HepG2 (cell line): Measurements from ENCODE around the gene NT5DC1. TPM values are rescaled to one million over a fixed set of nuclear protein-coding genes. Genes with fewer than 3 reads are reported as not detected.

Experiments
- AGO2 ChIP-seq: fragments of 200-400 bp; formaldehyde crosslinking; optimal IDR thresholded peaks from 2 replicates; pipeline ENCODE3; 2017; ENCODE audit warnings: mild to moderate bottlenecking, low read depth, low read length, moderate library complexity
- CREM ChIP-seq, 2 experiments: sonication (generic) in 1 of 2; formaldehyde crosslinking in 1 of 2; IDR thresholded peaks; 2 replicates each; pipeline versions ENCODE4 v1.4.0 to v1.6.1; 2016 to 2020; ENCODE audit warnings: antibody characterized with exemption in 1 of 2, mild to moderate bottlenecking in 1 of 2, missing genetic modification reagents in 1 of 2
- DMAP1 ChIP-seq: IDR thresholded peaks from 2 replicates; pipeline ENCODE4 v1.6.1; 2016
- EP300 ChIP-seq, 3 experiments: sonication (generic) in 1 of 3; formaldehyde crosslinking in 1 of 3; IDR thresholded peaks; 2 replicates each; pipeline versions ENCODE4 v1.5.1 to v1.6.1; 2011 to 2020; ENCODE audit warnings: low read depth in 2 of 3, low read length in 2 of 3, borderline replicate concordance in 1 of 3, improper control_type of control experiment in 1 of 3, mild to moderate bottlenecking in 1 of 3, missing genetic modification reagents in 1 of 3, moderate library complexity in 1 of 3
- ESRRA ChIP-seq: sonication (generic); formaldehyde crosslinking; IDR thresholded peaks from 2 replicates; pipeline ENCODE4 v1.5.1; 2020; ENCODE audit warnings: mild to moderate bottlenecking, low read depth, missing genetic modification reagents
- ETV6 ChIP-seq: sonication (generic); formaldehyde crosslinking; conservative IDR thresholded peaks from 2 replicates; pipeline ENCODE4 v1.4.0; 2020; ENCODE audit warnings: missing genetic modification reagents
- HDAC1 ChIP-seq: sonication (generic); formaldehyde crosslinking; IDR thresholded peaks from 2 replicates; pipeline ENCODE4 v1.5.1; 2020; ENCODE audit warnings: mild to moderate bottlenecking, missing genetic modification reagents
- KAT2B ChIP-seq: fragments of 150-350 bp; IDR thresholded peaks from 2 replicates; pipeline ENCODE4 v1.6.1; 2014; ENCODE audit warnings: low read depth, low read length, borderline replicate concordance
- MEF2D ChIP-seq: sonication (generic); formaldehyde crosslinking; IDR thresholded peaks from 2 replicates; pipeline ENCODE4 v1.5.1; 2020; ENCODE audit warnings: mild to moderate bottlenecking, missing genetic modification reagents
- NCOR1 ChIP-seq: fragments of 200-600 bp; sonication (generic); IDR thresholded peaks from 2 replicates; pipeline ENCODE4 v1.7.0; 2017; ENCODE audit warnings: antibody characterized with exemption, low read length, borderline replicate concordance
- NFIC ChIP-seq: IDR thresholded peaks from 2 replicates; pipeline ENCODE4 v1.6.1; 2012; ENCODE audit warnings: mild to moderate bottlenecking, low read length, inconsistent platforms
- PAWR ChIP-seq: sonication (generic); formaldehyde crosslinking; IDR thresholded peaks from 2 replicates; pipeline ENCODE4 v1.4.0; 2020; ENCODE audit warnings: missing genetic modification reagents, mild to moderate bottlenecking, borderline replicate concordance
- POLR2A ChIP-seq, 2 experiments: IDR thresholded peaks; 2 replicates each; pipeline ENCODE4 v1.6.1; 2011; ENCODE audit warnings: low read depth in 2 of 2, low read length in 2 of 2, mild to moderate bottlenecking in 1 of 2, moderate library complexity in 1 of 2; ENCODE audit not compliant: insufficient read depth in 1 of 2
- SAP130 ChIP-seq: IDR thresholded peaks from 2 replicates; pipeline ENCODE4 v1.6.1; 2016; ENCODE audit warnings: low read depth
- SIN3A ChIP-seq: IDR thresholded peaks from 2 replicates; pipeline ENCODE4 v1.6.1; 2011; ENCODE audit warnings: low read depth, mild to moderate bottlenecking, control low read depth, low read length, borderline replicate concordance
- YY1 ChIP-seq: IDR thresholded peaks from 2 replicates; pipeline ENCODE4 v1.6.1; 2011; ENCODE audit warnings: low read length, low read depth, moderate library complexity, mild to moderate bottlenecking; ENCODE audit not compliant: insufficient read depth, insufficient replicate concordance
- ZMYM4 ChIP-seq: sonication (generic); formaldehyde crosslinking; IDR thresholded peaks from 2 replicates; pipeline ENCODE4 v1.8.1; 2023; ENCODE audit warnings: mild to moderate bottlenecking, missing genetic modification reagents
- ZNF24 ChIP-seq: fragments of 450-650 bp; IDR thresholded peaks from 2 replicates; pipeline ENCODE4 v1.6.1; 2017; ENCODE audit warnings: antibody characterized with exemption, mild to moderate bottlenecking
- ZNF264 ChIP-seq: sonication (generic); formaldehyde crosslinking; IDR thresholded peaks from 2 replicates; pipeline ENCODE4 v1.4.0; 2020; ENCODE audit warnings: missing genetic modification reagents
- ZNF558 ChIP-seq: sonication (generic); formaldehyde crosslinking; IDR thresholded peaks from 2 replicates; pipeline ENCODE4 v1.9.0; 2022; ENCODE audit warnings: mild to moderate bottlenecking, missing genetic modification reagents, borderline replicate concordance
- ZNF670 ChIP-seq: sonication (generic); formaldehyde crosslinking; IDR thresholded peaks from 2 replicates; pipeline ENCODE4 v1.8.0; 2022; ENCODE audit warnings: mild to moderate bottlenecking, missing genetic modification reagents, borderline replicate concordance
- ZNF792 ChIP-seq: IDR thresholded peaks from 2 replicates; pipeline ENCODE4 v1.6.1; 2016
- ZSCAN20 ChIP-seq: sonication (generic); formaldehyde crosslinking; IDR thresholded peaks from 2 replicates; pipeline ENCODE4 v1.4.0; 2020; ENCODE audit warnings: missing genetic modification reagents, mild to moderate bottlenecking, borderline replicate concordance
- polyA plus RNA-seq, 8 experiments: library from polyadenylated mRNA; depleted of rRNA in 3 of 8; stranded (reverse) in 7 of 8; unstranded in 1 of 8; fragments of >200 nt; fragmentation: Illumina TruSeq in 4 of 8; extraction: Trizol in 4 of 8; gene quantifications; 2 replicates each; pipeline versions ENCODE4 v1.2.1 to v1.2.3, GENCODE V29; 2011 to 2016; ENCODE audit warnings: low read depth in 4 of 8, missing spikeins in 1 of 8, mixed read lengths in 1 of 8; ENCODE audit not compliant: insufficient read depth in 1 of 8
- total RNA-seq, 5 experiments: library from RNA; depleted of rRNA; stranded (reverse); fragments of >200 nt; fragmentation: Illumina TruSeq; extraction: Trizol; gene quantifications; 2 replicates each; pipeline ENCODE4 v1.2.3, GENCODE V29; 2016; ENCODE audit warnings: low read depth in 1 of 5
- TF ChIP-seq, protein P1 (sequence below): sonication (generic); formaldehyde crosslinking; IDR thresholded peaks from 2 replicates; pipeline ENCODE4 v1.8.0; 2022; ENCODE audit warnings: missing genetic modification reagents, low read depth, mild to moderate bottlenecking, borderline replicate concordance
- TF ChIP-seq, protein P2 (sequence below): sonication (generic); formaldehyde crosslinking; IDR thresholded peaks from 2 replicates; pipeline ENCODE4 v1.4.0; 2020; ENCODE audit warnings: missing genetic modification reagents, mild to moderate bottlenecking, borderline replicate concordance
- TF ChIP-seq, protein P3 (sequence below): sonication (generic); formaldehyde crosslinking; IDR thresholded peaks from 2 replicates; pipeline ENCODE4 v1.5.0; 2020; ENCODE audit warnings: mild to moderate bottlenecking, missing genetic modification reagents

The NT5DC1 gene
- total and polyA plus RNA-seq, 2 of the 13 experiments (the other 11 are each of a cell fraction or from before 2014, with no cell fraction given): 27.0 to 56.1 TPM

DNA sequence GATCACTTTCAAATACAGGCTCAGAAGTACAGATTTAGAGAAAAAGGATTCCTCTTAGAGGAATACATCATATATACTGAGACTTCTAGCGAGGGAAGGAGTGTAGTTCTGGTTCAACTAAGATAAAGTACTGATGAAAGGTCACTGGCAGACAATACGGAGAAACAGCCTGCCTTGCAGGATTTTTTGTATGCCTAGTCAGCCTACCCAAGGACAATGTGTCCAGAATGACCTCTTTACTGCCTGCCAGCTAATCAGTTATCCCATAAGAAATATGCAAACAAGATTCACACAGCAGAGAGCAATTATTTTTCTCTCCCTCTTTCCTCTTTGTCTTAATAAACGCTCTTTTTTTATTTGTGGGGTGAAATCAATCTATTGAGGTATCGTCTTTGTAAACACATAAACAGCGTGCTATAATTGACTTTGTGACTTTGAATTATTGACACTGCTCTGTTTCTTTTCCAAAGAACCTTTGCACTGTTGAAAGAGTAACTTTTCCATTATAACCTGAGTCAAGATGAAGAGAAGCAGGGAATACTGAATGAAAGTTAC, 154.7 kb downstream of the NT5DC1 start (continued):
- TF ChIP-seq, protein P1, sequence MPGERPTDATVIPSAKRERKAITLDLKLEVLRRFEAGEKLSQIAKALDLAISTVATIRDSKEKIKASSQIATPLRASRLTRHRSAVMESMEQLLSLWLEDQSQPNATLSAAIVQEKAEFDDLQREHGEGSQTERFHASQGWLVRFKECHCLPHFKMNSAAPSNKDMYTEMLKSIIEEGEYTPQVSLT (CRISPR knock-in tag): no peak
- TF ChIP-seq AGO2 (no peak), ZNF558 (CRISPR knock-in tag) (no peak), NCOR1 (peak; percentile 65), SIN3A (peak; percentile 62; the same call in 1 of the 2 replicates), POLR2A (IDR thresholded peaks at IDR 0.05; ENCODE audit: insufficient read depth in 1 of 2, low read depth in 2 of 2, low read length in 2 of 2) (peak; percentile 47 to 48; a peak in 1 of 4 replicates), KAT2B (no peak), YY1 (no peak), ZMYM4 (CRISPR knock-in tag) (0 out of 2 replicates have a peak, but pooled peaks have one; percentile 36), ESRRA (CRISPR knock-in tag) (peak; percentile 77; the same call in 1 of the 2 replicates), DMAP1 (CRISPR knock-in tag) (0 out of 2 replicates have a peak, but pooled peaks have one; percentile 35), ZSCAN20 (0 out of 2 replicates have a peak, but pooled peaks have one; percentile 22), ETV6 (CRISPR knock-in tag) (no peak), ZNF264 (CRISPR knock-in tag) (peak; percentile 15; the same call in 1 of the 2 replicates), CREM (IDR thresholded peaks at IDR 0.05) (peak; percentile 57), CREM (CRISPR knock-in tag; IDR thresholded peaks at IDR 0.05) (no peak), HDAC1 (CRISPR knock-in tag) (peak; percentile 50; the same call in 1 of the 2 replicates), NFIC (peak; percentile 78; the same call in 1 of the 2 replicates), ZNF792 (0 out of 2 replicates have a peak, but pooled peaks have one; percentile 20), PAWR (CRISPR knock-in tag) (no peak), MEF2D (0 out of 2 replicates have a peak, but pooled peaks have one; percentile 58), SAP130 (CRISPR knock-in tag) (peak; percentile 52), ZNF24 (peak; percentile 12; the same call in 1 of the 2 replicates), ZNF670 (CRISPR knock-in tag) (peak; percentile 32; the same call in 1 of the 2 replicates), EP300 (IDR thresholded peaks at IDR 0.05; ENCODE audit: low read depth in 2 of 2, low read length in 2 of 2) (peak in 1 of 2 experiments; percentile 25; a peak in 1 of 4 replicates), EP300 (CRISPR knock-in tag; IDR thresholded peaks at IDR 0.05; ENCODE audit: borderline replicate concordance) (no peak)
- TF ChIP-seq, protein P2, sequence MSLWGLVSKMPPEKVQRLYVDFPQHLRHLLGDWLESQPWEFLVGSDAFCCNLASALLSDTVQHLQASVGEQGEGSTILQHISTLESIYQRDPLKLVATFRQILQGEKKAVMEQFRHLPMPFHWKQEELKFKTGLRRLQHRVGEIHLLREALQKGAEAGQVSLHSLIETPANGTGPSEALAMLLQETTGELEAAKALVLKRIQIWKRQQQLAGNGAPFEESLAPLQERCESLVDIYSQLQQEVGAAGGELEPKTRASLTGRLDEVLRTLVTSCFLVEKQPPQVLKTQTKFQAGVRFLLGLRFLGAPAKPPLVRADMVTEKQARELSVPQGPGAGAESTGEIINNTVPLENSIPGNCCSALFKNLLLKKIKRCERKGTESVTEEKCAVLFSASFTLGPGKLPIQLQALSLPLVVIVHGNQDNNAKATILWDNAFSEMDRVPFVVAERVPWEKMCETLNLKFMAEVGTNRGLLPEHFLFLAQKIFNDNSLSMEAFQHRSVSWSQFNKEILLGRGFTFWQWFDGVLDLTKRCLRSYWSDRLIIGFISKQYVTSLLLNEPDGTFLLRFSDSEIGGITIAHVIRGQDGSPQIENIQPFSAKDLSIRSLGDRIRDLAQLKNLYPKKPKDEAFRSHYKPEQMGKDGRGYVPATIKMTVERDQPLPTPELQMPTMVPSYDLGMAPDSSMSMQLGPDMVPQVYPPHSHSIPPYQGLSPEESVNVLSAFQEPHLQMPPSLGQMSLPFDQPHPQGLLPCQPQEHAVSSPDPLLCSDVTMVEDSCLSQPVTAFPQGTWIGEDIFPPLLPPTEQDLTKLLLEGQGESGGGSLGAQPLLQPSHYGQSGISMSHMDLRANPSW (CRISPR knock-in tag): 0 out of 2 replicates have a peak, but pooled peaks have one; percentile 41
- TF ChIP-seq, protein P3, sequence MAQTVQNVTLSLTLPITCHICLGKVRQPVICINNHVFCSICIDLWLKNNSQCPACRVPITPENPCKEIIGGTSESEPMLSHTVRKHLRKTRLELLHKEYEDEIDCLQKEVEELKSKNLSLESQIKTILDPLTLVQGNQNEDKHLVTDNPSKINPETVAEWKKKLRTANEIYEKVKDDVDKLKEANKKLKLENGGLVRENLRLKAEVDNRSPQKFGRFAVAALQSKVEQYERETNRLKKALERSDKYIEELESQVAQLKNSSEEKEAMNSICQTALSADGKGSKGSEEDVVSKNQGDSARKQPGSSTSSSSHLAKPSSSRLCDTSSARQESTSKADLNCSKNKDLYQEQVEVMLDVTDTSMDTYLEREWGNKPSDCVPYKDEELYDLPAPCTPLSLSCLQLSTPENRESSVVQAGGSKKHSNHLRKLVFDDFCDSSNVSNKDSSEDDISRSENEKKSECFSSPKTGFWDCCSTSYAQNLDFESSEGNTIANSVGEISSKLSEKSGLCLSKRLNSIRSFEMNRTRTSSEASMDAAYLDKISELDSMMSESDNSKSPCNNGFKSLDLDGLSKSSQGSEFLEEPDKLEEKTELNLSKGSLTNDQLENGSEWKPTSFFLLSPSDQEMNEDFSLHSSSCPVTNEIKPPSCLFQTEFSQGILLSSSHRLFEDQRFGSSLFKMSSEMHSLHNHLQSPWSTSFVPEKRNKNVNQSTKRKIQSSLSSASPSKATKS (CRISPR knock-in tag): no peak
